GM21825 (cell line): ENCODE data around the gene CEBPG.

Experiments
- ATAC-seq: cut with Tn5 transposase; IDR thresholded peaks from one replicate; pipeline ENCODE4 v1.9.1; 2021; ENCODE audit warnings: mild to moderate bottlenecking, moderate library complexity; ENCODE audit not compliant: unreplicated experiment

The CEBPG gene

GRCh38 chr19:33405553-33406461 lies 32.3 kb downstream of the CEBPG start:
- ATAC-seq = no peak

GRCh38 chr19:33406521-33407139 lies 33.1 kb downstream of the CEBPG start:
- ATAC-seq = no peak

- no peak for ATAC-seq
These were observed 33.6 kb downstream of the CEBPG start for GRCh38 chr19:33407140-33407551.

GRCh38 chr19:33407716-33408115 lies 34.2 kb downstream of the CEBPG start:
- no peak for ATAC-seq

GRCh38 chr19:33408116-33408515 lies 34.6 kb downstream of the CEBPG start:
- ATAC-seq = no peak

GRCh38 chr19:33408538-33409434 lies 35.3 kb downstream of the CEBPG start:
- ATAC-seq = no peak

- no peak for ATAC-seq
These were observed 36.6 kb downstream of the CEBPG start for GRCh38 chr19:33409906-33410685.

- ATAC-seq = no peak
These were observed 37.4 kb downstream of the CEBPG start for GRCh38 chr19:33410915-33411401.

GRCh38 chr19:33411621-33412180 lies 38.2 kb downstream of the CEBPG start:
- ATAC-seq = no peak

- no peak for ATAC-seq
These were observed 39.3 kb downstream of the CEBPG start for GRCh38 chr19:33412601-33413425.

GRCh38 chr19:33413426-33413725 lies 39.9 kb downstream of the CEBPG start:
- ATAC-seq = no peak

GRCh38 chr19:33413868-33414666 lies 40.6 kb downstream of the CEBPG start:
- no peak for ATAC-seq

- ATAC-seq = no peak
These were observed 41.4 kb downstream of the CEBPG start for GRCh38 chr19:33414667-33415605.

- no peak for ATAC-seq
These were observed 43.1 kb downstream of the CEBPG start for GRCh38 chr19:33416307-33417215.

GRCh38 chr19:33417751-33418150 lies 44.2 kb downstream of the CEBPG start:
- no peak for ATAC-seq

GRCh38 chr19:33418461-33418860 lies 45.0 kb downstream of the CEBPG start:
- ATAC-seq = no peak
